DOHH2 (cell line): ENCODE measurements around the gene SLC11A1.

ENCODE experiments used
- H3F3A ChIP-seq: fragments of 200-600 bp; sonication (generic), shearing (Covaris generic); 2 replicates; pipeline ENCODE4 v1.6.0; 2016; ENCODE audit warnings: antibody characterized with exemption, mild to moderate bottlenecking; ENCODE audit not compliant: control insufficient read depth, insufficient read depth
- H3K27ac ChIP-seq: fragments of 200-600 bp; sonication (generic); 2 replicates; pipeline ENCODE4 v1.5.1; 2014; ENCODE audit warnings: low read depth, mild to moderate bottlenecking, low read length, moderate library complexity
- H3K27me3 ChIP-seq: fragments of 200-600 bp; sonication (generic); 2 replicates; pipeline ENCODE4 v1.6.1; 2014; ENCODE audit warnings: mild to moderate bottlenecking, low read length, mixed read lengths; ENCODE audit not compliant: control insufficient read depth
- H3K36me3 ChIP-seq: fragments of 200-600 bp; sonication (generic); 2 replicates; pipeline ENCODE4 v1.6.1; 2014; ENCODE audit warnings: mild to moderate bottlenecking, low read length, moderate library complexity, mixed read lengths; ENCODE audit not compliant: control insufficient read depth
- H3K4me1 ChIP-seq: fragments of 200-600 bp; sonication (generic); 2 replicates; pipeline ENCODE4 v1.6.1; 2014; ENCODE audit warnings: mild to moderate bottlenecking, low read length, mixed read lengths; ENCODE audit not compliant: control insufficient read depth
- H3K4me2 ChIP-seq: fragments of 200-600 bp; sonication (generic); 2 replicates; pipeline ENCODE4 v1.6.0; 2014; ENCODE audit warnings: mild to moderate bottlenecking, low read length, moderate library complexity
- H3K4me3 ChIP-seq: fragments of 200-600 bp; sonication (generic); 2 replicates; pipeline ENCODE4 v1.5.1; 2014; ENCODE audit warnings: mild to moderate bottlenecking, low read length, mixed read lengths
- H3K79me2 ChIP-seq: fragments of 200-600 bp; sonication (generic); 2 replicates; pipeline ENCODE4 v1.6.1; 2014; ENCODE audit warnings: mild to moderate bottlenecking, low read length, mixed read lengths; ENCODE audit not compliant: control insufficient read depth
- H3K9me2 ChIP-seq: fragments of 200-600 bp; sonication (generic); replicated peaks from 2 replicates; pipeline ENCODE4 v1.6.1; 2014; ENCODE audit warnings: mild to moderate bottlenecking, low read length, mixed read lengths; ENCODE audit not compliant: control insufficient read depth
- H3K9me3 ChIP-seq: fragments of 200-600 bp; sonication (generic); 2 replicates; pipeline ENCODE4 v1.6.1; 2014; ENCODE audit warnings: antibody characterized with exemption, low read length, mixed read lengths; ENCODE audit not compliant: control insufficient read depth, insufficient read depth
- H4K20me1 ChIP-seq: fragments of 200-600 bp; sonication (generic); 2 replicates; pipeline ENCODE4 v1.6.0; 2014; ENCODE audit warnings: low read depth, mild to moderate bottlenecking, antibody characterized with exemption, low read length, moderate library complexity; ENCODE audit not compliant: control insufficient read depth, insufficient read depth
- CTCF ChIP-seq: fragments of 200-600 bp; sonication (generic); IDR thresholded peaks from one replicate; pipeline ENCODE4 v1.5.1; 2014; ENCODE audit warnings: antibody characterized with exemption, mild to moderate bottlenecking, low read depth, low read length; ENCODE audit not compliant: poor library complexity, severe bottlenecking
- EZH2phosphoT487 ChIP-seq: fragments of 200-600 bp; sonication (generic); IDR thresholded peaks from 2 replicates; pipeline ENCODE4 v1.6.1; 2017; ENCODE audit warnings: borderline replicate concordance, mild to moderate bottlenecking, antibody characterized with exemption, low read length, moderate library complexity, mixed read lengths

Gene SLC11A1

GRCh38 chr2:218343591-218343990 lies 38.5 kb upstream of the SLC11A1 start:
- no peaks in the 10 kb centered on the region for H3K9me3 ChIP-seq
- H3K4me2 ChIP-seq, result no peak overlapping the region
- no peaks in the 10 kb centered on the region for H3F3A ChIP-seq
- H3K4me3 ChIP-seq, result no peak overlapping the region
- no peaks in the 10 kb centered on the region for H3K4me1 ChIP-seq
- H3K9me2 ChIP-seq, result no peaks in the 10 kb centered on the region
- no peaks in the 10 kb centered on the region for H4K20me1 ChIP-seq
- H3K79me2 ChIP-seq, result no peaks in the 10 kb centered on the region
- H3K27ac ChIP-seq, result no peak overlapping the region
- H3K36me3 ChIP-seq, result no peaks in the 10 kb centered on the region
- TF ChIP-seq EZH2phosphoT487, result no peak
- TF ChIP-seq CTCF, result no peak
- no peaks in the 10 kb centered on the region for H3K27me3 ChIP-seq

- Histone ChIP-seq H3K27me3 (no peaks in the 10 kb centered on the region), H3K27ac (no peak overlapping the region), H3F3A (no peaks in the 10 kb centered on the region), H3K4me3 (no peak overlapping the region), H3K4me2 (no peak overlapping the region), H3K9me3 (no peaks in the 10 kb centered on the region), H3K4me1 (no peaks in the 10 kb centered on the region), H3K36me3 (no peaks in the 10 kb centered on the region), H3K9me2 (no peaks in the 10 kb centered on the region), H4K20me1 (no peaks in the 10 kb centered on the region), H3K79me2 (no peaks in the 10 kb centered on the region)
- TF ChIP-seq EZH2phosphoT487 (no peak), CTCF (no peak)
Measured at GRCh38 chr2:218344090-218344754, 37.9 kb upstream of the SLC11A1 start.

GRCh38 chr2:218344755-218345417 lies 37.2 kb upstream of the SLC11A1 start:
- no peaks in the 10 kb centered on the region for H4K20me1 ChIP-seq
- H3K4me1 ChIP-seq, result no peaks in the 10 kb centered on the region
- H3K27ac ChIP-seq, result no peak overlapping the region
- H3K27me3 ChIP-seq, result no peaks in the 10 kb centered on the region
- no peaks in the 10 kb centered on the region for H3K9me2 ChIP-seq
- no peak overlapping the region for H3K4me3 ChIP-seq
- no peaks in the 10 kb centered on the region for H3K36me3 ChIP-seq
- H3K9me3 ChIP-seq, result no peaks in the 10 kb centered on the region
- H3K79me2 ChIP-seq, result no peaks in the 10 kb centered on the region
- no peak for TF ChIP-seq EZH2phosphoT487
- no peak for TF ChIP-seq CTCF
- no peaks in the 10 kb centered on the region for H3F3A ChIP-seq
- no peak overlapping the region for H3K4me2 ChIP-seq
